MCF 10A (cell line): ENCODE data around the gene ARHGAP23. TPM values are rescaled to one million over a fixed set of nuclear protein-coding genes. Genes with fewer than 3 reads are reported as not detected.

ENCODE experiments used
- BruUV-seq: library from RNA; stranded (reverse); fragments of 400-500 nt; replicated peaks from 2 replicates; lab custom pipeline; 2021; lab: Mats Ljungman, UMichigan
- CTCF ChIA-PET: fragments of 300-600 bp; sonication (Branson Sonifier 250); formaldehyde crosslinking; extraction: SDS; loops from one replicate; lab custom pipeline; 2021; ENCODE audit warnings: antibody characterized with exemption, inconsistent platforms; lab: Yijun Ruan, JAX
- POLR2A ChIA-PET: fragments of 300-600, 350-650 bp; sonication (Branson Sonifier 250); formaldehyde crosslinking; extraction: SDS; loops from one replicate; lab custom pipeline; 2020; ENCODE audit warnings: antibody characterized with exemption, inconsistent platforms; lab: Yijun Ruan, JAX
- DNase-seq: peaks from one replicate; pipeline ENCODE4 v3.0.0-alpha.2; 2018; ENCODE audit not compliant: unreplicated experiment
- H3K27ac Mint-ChIP-seq: one replicate; pipeline ENCODE4 v1.8.0; 2022; ENCODE audit warnings: mild to moderate bottlenecking, low read depth, mixed read lengths; ENCODE audit not compliant: unreplicated experiment
- H3K27me3 Mint-ChIP-seq: one replicate; pipeline ENCODE4 v1.8.0; 2022; ENCODE audit warnings: mixed read lengths; ENCODE audit not compliant: insufficient read depth, unreplicated experiment
- H3K36me3 Mint-ChIP-seq: one replicate; pipeline ENCODE4 v1.8.0; 2022; ENCODE audit warnings: mild to moderate bottlenecking, moderate library complexity, mixed read lengths; ENCODE audit not compliant: insufficient read depth, unreplicated experiment
- H3K4me1 Mint-ChIP-seq: one replicate; pipeline ENCODE4 v1.8.0; 2022; ENCODE audit warnings: mixed read lengths; ENCODE audit not compliant: insufficient read depth, unreplicated experiment
- H3K4me3 Mint-ChIP-seq: one replicate; pipeline ENCODE4 v1.8.0; 2022; ENCODE audit warnings: mild to moderate bottlenecking, moderate library complexity, mixed read lengths; ENCODE audit not compliant: unreplicated experiment
- H3K9me3 Mint-ChIP-seq: one replicate; pipeline ENCODE4 v1.8.0; 2022; ENCODE audit warnings: mixed read lengths; ENCODE audit not compliant: unreplicated experiment
- CTCF ChIP-seq: fragments of 200-600 bp; IDR thresholded peaks from one replicate; pipeline ENCODE4 v1.8.0; 2022; ENCODE audit warnings: antibody characterized with exemption, mild to moderate bottlenecking; ENCODE audit not compliant: unreplicated experiment
- intact Hi-C: fragments of 100-400 bp; cut with micrococcal nuclease; formaldehyde crosslinking; loops from 2 replicates; pipeline ENCODE4 v1.14.1; 2022
- total RNA-seq: library from RNA; stranded (reverse); gene quantifications from 2 replicates; pipeline ENCODE4 v1.2.3, GENCODE V29; 2022

The ARHGAP23 gene
- total RNA-seq, 1 experiment from 2014 or later, result 23.2 TPM

- no peak overlapping the region for H3K27ac Mint-ChIP-seq
- no peaks in the 10 kb centered on the region for H3K9me3 Mint-ChIP-seq
- intact Hi-C loops, result no loop called here
- CTCF ChIA-PET, result interaction anchor here (0.6 kb wide), 1 partner anchor 16 kb away, joined by 4 read pairs; no protein-coding TSS in a partner anchor
- H3K4me3 Mint-ChIP-seq, result peak overlapping the region; percentile 61
- POLR2A ChIA-PET, result no interaction called here
- no TSS peak for BruUV-seq
- DNase-seq, result no peak
- no peak for TF ChIP-seq CTCF
- peaks cover 21% of the 10 kb centered on the region for H3K27me3 Mint-ChIP-seq
- H3K4me1 Mint-ChIP-seq, result peaks cover 14% of the 10 kb centered on the region
- H3K36me3 Mint-ChIP-seq, result no peaks in the 10 kb centered on the region
Measured at GRCh38 chr17:38418062-38418692, 10.1 kb upstream of the ARHGAP23 start.

- CTCF ChIA-PET, result interaction anchor here (0.6 to 2.1 kb wide), 3 partner anchors 67 to 113 kb away, joined by 3 to 8 read pairs (median 4); partner anchors contain the start of gene SOCS7
- BruUV-seq, result no TSS peak
- H3K4me1 Mint-ChIP-seq, result peaks cover 14% of the 10 kb centered on the region
Measured at GRCh38 chr17:38418693-38419507, 9.4 kb upstream of the ARHGAP23 start.

GRCh38 chr17:38419508-38419981 lies 8.7 kb upstream of the ARHGAP23 start:
- intact Hi-C loops, result no loop called here
- H3K27ac Mint-ChIP-seq, result no peak overlapping the region
- no peak for DNase-seq
- ChIA-PET CTCF (interaction anchor here (0.6 to 2.1 kb wide), 4 partner anchors 68 to 113 kb away, joined by 3 to 8 read pairs (median 4); partner anchors contain the start of gene SOCS7), POLR2A (interaction anchor here (0.7 kb wide), 1 partner anchor 68 kb away, joined by 3 read pairs; the partner anchor contains the start of gene SOCS7)
- H3K4me1 Mint-ChIP-seq, result peaks cover 13% of the 10 kb centered on the region
- H3K27me3 Mint-ChIP-seq, result peaks cover 21% of the 10 kb centered on the region
- no peak for TF ChIP-seq CTCF
- H3K9me3 Mint-ChIP-seq, result no peaks in the 10 kb centered on the region
- H3K4me3 Mint-ChIP-seq, result peak overlapping the region; percentile 61
- no TSS peak for BruUV-seq
- no peaks in the 10 kb centered on the region for H3K36me3 Mint-ChIP-seq

More at GRCh38 chr17:38418693-38419507, 9.4 kb upstream of the ARHGAP23 start:
- intact Hi-C loops, result no loop called here
- H3K9me3 Mint-ChIP-seq, result no peaks in the 10 kb centered on the region
- H3K36me3 Mint-ChIP-seq, result no peaks in the 10 kb centered on the region
- no peak for DNase-seq
- TF ChIP-seq CTCF, result no peak
- H3K27me3 Mint-ChIP-seq, result peaks cover 21% of the 10 kb centered on the region
- H3K4me3 Mint-ChIP-seq, result peak overlapping the region; percentile 61
- H3K27ac Mint-ChIP-seq, result no peak overlapping the region
- POLR2A ChIA-PET, result interaction anchor here (0.7 kb wide), 1 partner anchor 68 kb away, joined by 3 read pairs; the partner anchor contains the start of gene SOCS7

GRCh38 chr17:38420518-38420917 lies 7.7 kb upstream of the ARHGAP23 start:
- no peak for TF ChIP-seq CTCF
- Mint-ChIP-seq H3K4me1 (peaks cover 4% of the 10 kb centered on the region), H3K9me3 (no peaks in the 10 kb centered on the region), H3K27me3 (peaks cover 21% of the 10 kb centered on the region), H3K27ac (no peak overlapping the region), H3K36me3 (no peaks in the 10 kb centered on the region), H3K4me3 (no peak overlapping the region)
- intact Hi-C loops, result loop anchor here (5.0 kb wide), 1 partner anchor 162 kb away; no protein-coding TSS in a partner anchor
- no peak for DNase-seq
- ChIA-PET POLR2A (no interaction called here), CTCF (interaction anchor here (2.1 kb wide), 1 partner anchor 71 kb away, joined by 8 read pairs; no protein-coding TSS in a partner anchor)
- no TSS peak for BruUV-seq
